ENCODE results near the gene COL27A1.
"Not testable (repeated sequence)": the region's sequence is repeated elsewhere in the genome, so short reads cannot be mapped to it uniquely, and the experiment has no call there.

The COL27A1 gene

GRCh38 chr9:114185570-114186490 is 30.5 kb downstream of the COL27A1 start:
- no peak for DNase-seq

- DNase-seq, result no peak
These were observed 31.4 kb downstream of the COL27A1 start for GRCh38 chr9:114186605-114187289.

- no peak for DNase-seq
These were observed 32.5 kb downstream of the COL27A1 start for GRCh38 chr9:114187827-114188226.

GRCh38 chr9:114189823-114190562 is 34.7 kb downstream of the COL27A1 start:
- DNase-seq, result no peak

GRCh38 chr9:114190563-114190905 is 35.2 kb downstream of the COL27A1 start:
- DNase-seq, result no peak

GRCh38 chr9:114191402-114191801 is 36.1 kb downstream of the COL27A1 start:
- not testable (repeated sequence) for DNase-seq

GRCh38 chr9:114192539-114192938 is 37.2 kb downstream of the COL27A1 start:
- DNase-seq, result no peak

- no peak for DNase-seq
These were observed 37.8 kb downstream of the COL27A1 start for GRCh38 chr9:114193090-114193489.

- no peak for DNase-seq
These were observed 40.8 kb downstream of the COL27A1 start for GRCh38 chr9:114196117-114196516.

GRCh38 chr9:114196979-114197622 is 41.8 kb downstream of the COL27A1 start:
- DNase-seq, result no peak

GRCh38 chr9:114198249-114199040 is 43.1 kb downstream of the COL27A1 start:
- DNase-seq, result no peak

- no peak for DNase-seq
These were observed 45.5 kb downstream of the COL27A1 start for GRCh38 chr9:114200721-114201300.

- no peak for DNase-seq
These were observed 47.1 kb downstream of the COL27A1 start for GRCh38 chr9:114202396-114202795.

GRCh38 chr9:114202849-114203248 is 47.5 kb downstream of the COL27A1 start:
- DNase-seq, result no peak

- DNase-seq, result no peak
These were observed 48.2 kb downstream of the COL27A1 start for GRCh38 chr9:114203410-114204140.

GRCh38 chr9:114204265-114204664 is 48.9 kb downstream of the COL27A1 start:
- DNase-seq, result no peak

- DNase-seq, result no peak
These were observed 50.1 kb downstream of the COL27A1 start for GRCh38 chr9:114205171-114206015.

GRCh38 chr9:114206221-114206789 is 51.0 kb downstream of the COL27A1 start:
- DNase-seq, result no peak

- DNase-seq, result no peak
These were observed 51.9 kb downstream of the COL27A1 start for GRCh38 chr9:114207034-114207810.
